Measurements from ENCODE around the gene CNTROB.

The CNTROB gene, protein sequence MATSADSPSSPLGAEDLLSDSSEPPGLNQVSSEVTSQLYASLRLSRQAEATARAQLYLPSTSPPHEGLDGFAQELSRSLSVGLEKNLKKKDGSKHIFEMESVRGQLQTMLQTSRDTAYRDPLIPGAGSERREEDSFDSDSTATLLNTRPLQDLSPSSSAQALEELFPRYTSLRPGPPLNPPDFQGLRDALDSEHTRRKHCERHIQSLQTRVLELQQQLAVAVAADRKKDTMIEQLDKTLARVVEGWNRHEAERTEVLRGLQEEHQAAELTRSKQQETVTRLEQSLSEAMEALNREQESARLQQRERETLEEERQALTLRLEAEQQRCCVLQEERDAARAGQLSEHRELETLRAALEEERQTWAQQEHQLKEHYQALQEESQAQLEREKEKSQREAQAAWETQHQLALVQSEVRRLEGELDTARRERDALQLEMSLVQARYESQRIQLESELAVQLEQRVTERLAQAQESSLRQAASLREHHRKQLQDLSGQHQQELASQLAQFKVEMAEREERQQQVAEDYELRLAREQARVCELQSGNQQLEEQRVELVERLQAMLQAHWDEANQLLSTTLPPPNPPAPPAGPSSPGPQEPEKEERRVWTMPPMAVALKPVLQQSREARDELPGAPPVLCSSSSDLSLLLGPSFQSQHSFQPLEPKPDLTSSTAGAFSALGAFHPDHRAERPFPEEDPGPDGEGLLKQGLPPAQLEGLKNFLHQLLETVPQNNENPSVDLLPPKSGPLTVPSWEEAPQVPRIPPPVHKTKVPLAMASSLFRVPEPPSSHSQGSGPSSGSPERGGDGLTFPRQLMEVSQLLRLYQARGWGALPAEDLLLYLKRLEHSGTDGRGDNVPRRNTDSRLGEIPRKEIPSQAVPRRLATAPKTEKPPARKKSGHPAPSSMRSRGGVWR

DNA sequence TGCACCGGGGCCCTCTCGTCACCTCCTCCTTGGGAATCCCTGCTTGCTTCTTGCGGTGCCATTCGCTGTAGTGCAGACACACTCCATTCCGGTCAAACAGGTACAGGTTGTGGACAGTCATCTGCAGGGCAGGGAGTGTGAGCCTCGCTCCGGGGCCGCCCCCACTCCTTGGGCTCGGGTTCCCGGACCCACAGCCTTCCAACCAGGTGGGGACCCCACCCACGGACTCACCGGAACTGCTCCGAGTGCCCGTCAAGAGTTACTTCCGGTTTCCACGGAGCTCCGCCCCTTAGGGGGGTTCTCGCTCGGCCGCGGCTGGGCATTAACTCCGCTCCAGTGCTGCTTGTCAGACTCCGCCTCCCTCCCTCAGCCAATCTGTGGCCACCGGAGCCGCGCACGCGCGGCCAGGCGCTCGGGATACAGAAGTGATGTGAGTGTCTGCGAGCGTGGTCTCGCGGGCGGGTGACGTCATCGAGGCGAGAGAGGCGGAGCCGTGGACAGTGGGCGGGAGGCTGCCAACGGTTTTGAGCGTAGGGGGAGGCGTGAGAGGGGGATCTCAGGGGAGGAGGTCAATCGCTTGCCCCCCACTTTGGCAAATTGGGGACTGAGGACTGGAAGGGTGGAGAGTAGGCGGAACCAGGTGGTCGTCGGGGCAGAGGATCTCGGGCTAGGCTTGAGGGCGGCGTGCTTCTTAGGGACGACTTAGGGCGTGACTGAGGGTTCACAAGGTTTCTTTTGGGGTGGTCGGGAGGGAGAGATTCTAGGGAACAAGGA lies at the start of gene CNTROB, which contains the start of gene TRAPPC1:
TSS of gene CNTROB (plus strand) at position 498 of the 774 bp plus-strand sequence. CDS start 874 bp downstream, outside the sequence.
TSS of gene TRAPPC1 (minus strand) at position 238 of the 774 bp plus-strand sequence. CDS start at position 121, 117 bp downstream.
- peak; percentile 100 for DNase-seq (ENCODE audit: low spot score)

DNA sequence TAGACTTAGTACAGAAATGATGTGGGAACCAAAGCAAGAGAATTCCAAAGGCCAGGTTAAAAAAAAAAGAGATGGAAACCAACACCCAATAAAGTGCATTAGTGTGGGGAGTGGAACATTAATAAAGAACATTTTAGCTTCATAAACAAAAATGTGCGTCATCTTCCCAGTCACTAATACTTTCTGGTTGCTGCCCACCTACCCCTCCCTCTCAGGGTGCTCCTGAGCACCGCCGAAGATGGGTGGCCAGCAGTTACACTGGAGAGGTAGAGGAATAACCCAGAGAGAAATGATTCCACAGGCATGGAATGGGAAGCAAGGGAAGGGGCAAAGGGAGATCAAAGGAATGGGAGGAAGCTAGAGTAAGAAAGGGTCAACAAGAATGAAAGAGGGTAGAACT lies 49.4 kb upstream of the CNTROB start:
- DNase-seq (ENCODE audit: low spot score) = no peak

DNA sequence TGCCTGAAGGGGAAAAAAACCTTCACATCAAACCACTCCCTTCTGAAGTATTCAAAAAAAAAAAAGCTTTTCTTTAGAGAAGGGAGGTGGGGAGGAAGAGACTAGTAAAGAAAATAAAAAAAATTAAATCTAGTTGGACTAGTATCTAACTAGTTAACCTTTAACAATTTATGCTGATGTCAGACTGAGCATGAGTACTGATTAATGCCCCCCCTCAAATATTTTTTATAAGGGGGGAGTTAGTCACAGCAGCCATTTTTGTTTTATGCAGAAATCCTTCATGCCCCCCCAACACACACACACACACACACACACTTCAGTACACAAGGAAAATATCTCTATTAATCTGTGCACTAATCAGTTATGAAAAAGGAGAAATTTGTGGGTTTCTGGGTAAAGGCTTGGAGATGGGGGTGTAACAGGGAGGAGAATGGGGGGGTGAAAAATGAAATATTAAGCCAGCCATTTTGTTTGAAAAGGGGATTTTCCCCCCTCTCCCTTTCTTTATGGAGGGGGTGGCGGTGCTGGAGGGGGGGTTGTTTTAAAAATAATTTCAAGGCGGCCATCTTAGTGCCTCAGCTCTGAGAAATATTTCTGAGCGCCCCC lies 48.1 kb upstream of the CNTROB start:
- DNase-seq (ENCODE audit: low spot score) = peak; percentile 51

DNA sequence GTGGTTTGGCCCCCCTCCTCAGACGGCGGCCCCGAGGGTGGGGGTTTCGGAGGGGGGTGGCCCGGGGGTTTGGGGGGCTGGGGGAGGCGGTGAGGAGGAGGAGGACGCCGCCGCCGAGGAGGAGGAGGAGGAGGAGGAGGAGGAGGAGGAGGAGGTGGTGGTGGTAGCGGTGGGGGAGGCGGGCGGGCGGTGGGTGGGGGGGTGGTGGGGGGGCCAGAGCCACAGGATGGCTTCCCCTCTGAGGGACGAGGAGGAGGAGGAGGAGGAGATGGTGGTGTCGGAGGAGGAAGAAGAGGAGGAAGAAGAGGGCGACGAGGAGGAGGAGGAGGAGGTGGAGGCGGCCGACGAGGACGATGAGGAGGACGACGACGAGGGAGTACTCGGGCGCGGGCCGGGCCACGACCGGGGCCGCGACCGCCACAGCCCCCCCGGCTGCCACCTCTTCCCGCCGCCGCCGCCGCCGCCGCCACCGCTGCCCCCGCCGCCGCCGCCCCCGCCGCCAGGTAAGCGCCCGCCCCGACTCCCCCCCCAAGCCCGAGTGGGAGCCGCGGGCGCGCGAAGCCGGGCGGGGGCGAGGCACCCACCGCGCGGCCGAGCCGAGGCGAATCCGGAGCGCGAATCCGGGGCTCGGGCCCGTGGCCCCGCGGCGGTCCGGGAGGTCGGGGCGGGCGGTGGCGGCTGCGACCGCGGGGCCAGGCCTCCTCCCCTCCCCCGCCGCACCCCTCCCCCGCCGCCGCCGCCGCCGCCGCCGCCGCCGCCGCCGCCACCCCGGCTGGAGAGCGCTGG lies 47.2 kb upstream of the CNTROB start:
- DNase-seq (ENCODE audit: low spot score) = peak; percentile 53

DNA sequence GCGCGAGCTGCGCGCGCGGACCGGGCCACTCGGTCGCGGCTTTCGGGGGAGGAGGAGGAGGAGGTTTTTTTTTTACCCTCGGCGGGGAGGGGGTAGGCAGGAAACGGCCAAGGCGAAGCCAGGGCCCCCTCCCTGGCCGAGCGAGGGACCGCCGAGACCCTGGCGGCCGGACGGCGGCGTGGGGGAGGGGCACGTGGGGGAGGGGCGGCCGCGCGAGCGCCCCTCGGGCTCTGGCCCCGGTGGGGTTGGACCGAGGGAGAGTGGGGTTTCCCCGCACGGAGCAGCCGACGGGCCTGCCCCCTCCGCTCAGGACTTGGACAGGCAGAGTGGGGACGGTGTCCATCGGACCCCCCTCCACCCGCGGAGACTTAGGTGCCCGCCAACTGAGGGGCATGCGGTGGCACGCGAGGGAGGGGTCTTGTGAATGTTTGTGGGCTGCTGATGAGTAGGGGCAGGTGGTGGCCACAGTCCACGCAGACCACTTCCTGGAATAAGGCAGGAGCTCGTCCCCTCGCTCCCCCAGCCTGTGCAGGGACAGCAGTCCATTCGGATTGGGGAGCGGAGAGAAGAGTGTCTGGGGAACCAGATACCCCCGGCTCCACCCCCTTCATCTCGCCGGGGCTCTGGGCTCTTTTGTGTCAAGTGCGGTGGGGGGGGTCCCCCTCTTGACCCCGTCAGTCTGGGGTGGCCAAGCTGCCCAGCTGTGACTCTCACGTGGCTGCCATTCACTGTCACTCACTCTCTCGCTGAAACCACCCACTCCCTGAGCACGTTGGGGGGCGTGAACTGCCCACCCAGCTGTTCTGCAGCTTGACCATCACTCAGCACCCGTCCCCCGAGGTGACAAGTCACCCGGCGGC lies 46.4 kb upstream of the CNTROB start:
- peak; percentile 67 for DNase-seq (ENCODE audit: low spot score)

DNA sequence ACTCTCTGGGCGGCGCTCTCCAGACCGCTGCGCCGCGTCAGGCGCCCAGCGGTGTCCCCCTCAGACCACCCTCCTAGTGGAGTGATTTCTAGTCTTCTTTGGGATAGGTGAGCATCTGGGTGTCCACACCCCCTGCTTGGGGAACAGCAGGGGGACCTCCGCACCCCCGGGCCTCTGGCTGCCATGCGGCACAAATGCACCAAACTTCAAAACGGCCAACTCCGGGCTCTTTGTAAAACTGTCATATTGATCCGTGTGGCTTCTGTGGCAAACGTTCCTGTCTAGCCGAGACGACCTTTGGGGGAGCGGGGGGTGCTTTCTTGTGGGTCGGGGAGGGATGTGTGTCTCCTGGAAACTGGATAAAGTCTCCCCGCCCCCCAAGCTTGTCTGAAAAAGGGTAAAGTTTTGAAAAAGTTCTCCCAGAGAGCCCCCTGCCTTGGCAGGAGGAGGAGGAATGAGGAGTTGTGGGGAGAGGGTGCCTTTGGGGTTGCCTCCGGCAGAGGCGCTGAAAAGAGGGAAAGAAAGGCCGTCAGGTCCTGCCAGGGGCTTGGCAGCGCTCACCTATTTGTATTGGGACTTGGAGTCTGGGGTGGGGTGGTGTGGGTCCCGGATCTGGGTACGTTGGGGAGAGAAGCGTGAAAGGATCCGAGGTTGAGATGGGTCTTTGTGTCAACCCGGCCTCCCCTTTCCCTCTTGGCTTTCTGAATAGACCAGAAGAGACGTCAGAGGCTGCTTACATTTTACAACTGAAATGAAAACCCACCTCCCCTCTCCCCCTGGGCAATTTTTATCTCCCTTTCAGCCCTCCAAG lies 45.6 kb upstream of the CNTROB start:
- DNase-seq (ENCODE audit: low spot score) = peak; percentile 50

DNA sequence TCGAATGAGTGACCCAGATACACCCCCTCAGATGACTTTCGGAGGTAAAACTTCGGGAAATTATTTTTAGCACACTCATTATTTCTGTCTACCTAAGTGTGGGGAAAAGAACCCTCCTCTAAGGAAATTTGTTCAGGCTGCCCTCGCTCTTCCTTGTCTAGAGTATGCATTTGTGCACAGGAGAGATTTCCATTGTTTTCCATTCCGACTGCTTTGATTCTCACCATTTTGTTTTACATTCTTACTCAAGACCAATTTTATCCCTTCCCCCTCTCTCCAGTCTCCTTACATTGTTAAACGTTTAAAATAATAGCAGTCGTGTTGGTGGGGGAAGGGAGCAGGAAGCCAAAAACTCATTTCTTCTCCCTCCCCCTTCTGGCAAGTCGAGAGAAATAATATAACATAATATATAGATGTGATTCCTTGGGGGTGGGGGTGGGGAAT lies 44.9 kb upstream of the CNTROB start:
- no peak for DNase-seq (ENCODE audit: low spot score)

DNA sequence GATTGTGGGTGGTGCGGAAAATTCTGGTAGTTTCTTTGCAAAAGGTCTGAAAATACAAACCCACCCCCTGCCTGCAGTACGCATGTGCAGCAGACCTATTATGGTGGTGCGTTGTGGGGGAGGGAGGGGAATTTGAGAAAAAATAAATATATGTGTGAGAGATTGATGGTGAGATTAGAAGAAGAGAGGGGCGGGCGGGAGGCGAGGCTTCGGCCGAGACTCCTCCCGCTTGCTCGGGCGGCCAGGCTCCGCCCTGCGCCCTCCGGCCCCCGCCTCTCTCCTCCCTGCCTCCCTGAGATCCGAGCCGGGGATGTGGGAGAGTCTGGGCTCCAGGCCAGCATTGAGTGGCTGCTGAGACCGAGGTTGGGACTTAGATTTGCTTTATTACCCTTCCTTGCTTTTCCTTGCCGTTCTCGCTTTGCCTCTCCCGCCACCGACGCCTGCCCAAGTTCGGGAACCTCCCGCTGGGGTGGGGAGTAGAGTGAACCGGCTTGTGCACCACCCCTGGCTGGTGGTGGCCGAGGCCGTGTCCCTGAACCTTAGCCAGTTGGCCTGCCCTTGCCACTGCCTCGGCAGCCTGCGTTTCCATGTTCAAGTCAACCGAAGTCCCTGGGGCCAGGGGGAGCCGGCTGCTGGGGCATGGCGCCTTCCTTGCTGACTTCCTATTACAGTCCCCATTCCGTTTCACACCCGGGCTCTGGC lies 44.4 kb upstream of the CNTROB start:
- DNase-seq (ENCODE audit: low spot score) = peak; percentile 97

DNA sequence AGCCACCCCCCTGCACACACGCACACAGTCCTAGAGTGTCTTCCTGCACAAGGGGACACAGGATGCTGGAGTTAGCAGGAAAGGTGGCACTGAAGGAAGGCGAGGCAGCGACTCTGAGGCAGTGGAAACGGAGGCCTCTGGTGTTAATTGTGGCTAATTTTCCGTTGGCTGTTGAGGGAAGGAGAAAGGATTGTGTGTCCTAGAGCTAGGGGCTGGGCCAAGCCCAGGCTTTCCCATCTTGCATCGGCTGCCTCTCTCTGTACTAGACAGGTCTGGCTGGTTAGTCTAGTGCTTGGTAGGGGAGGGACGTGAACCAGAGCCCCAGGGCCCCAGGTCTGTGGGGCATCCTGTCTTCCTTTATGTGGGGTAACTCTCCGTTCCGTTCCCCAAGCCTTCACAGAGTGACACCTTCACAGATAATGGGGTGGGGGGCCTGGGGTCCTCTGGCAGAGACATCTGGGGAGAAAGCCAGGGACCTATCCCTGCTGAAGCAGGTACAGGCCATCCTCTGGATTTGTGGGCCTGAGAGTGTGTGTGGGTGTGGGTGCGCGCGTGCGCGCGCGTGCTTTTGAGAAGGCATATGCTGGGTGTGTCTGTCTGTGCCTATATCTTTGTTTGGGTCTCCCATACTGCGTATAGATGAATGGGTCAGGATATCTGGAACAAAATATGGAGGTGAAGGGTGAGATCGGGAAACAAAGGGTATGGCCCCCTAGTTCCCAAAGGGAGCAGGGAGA lies 43.7 kb upstream of the CNTROB start, which contains the start of gene CHD3:
TSS of gene CHD3 (plus strand) at position 606 of the 737 bp plus-strand sequence. CDS start 212 bp downstream, outside the sequence.
- peak; percentile 27 for DNase-seq (ENCODE audit: low spot score)

DNA sequence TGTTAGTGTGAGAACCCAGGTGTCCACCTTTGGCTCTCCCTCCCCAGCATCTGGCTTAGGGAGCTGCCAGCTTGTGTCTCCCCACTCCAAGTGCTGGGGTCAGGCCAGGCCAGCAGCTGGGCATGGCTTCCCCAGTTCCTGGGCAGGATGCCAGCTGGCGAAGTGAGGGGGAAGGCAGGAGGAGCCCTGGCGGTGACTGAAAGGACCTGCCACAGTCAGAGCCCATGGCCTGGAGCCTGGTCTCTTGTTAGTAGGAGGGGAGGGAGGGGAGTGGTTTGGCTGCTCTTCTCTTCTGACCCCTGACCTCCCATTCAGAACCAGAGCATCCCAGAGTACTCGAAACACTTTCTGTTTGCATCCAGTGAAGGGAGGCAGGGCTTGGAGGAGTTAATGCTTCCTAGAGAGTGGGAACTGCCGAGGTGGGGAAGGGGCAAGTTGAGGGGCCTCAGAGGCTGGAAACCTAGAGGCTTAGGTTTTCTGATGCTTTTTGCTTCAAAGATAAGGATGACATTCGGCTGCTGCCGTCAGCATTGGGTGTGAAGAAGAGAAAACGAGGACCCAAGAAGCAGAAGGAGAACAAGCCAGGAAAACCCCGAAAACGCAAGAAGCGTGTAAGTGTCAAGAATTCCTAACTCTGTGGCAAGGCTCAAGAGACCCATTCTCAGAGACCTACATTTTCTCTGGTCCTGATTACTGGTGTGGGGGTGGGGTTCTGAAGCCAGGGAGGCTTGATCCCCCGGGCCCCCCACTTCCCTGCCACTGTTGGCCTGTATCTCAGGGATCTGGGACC lies 42.6 kb upstream of the CNTROB start:
- DNase-seq (ENCODE audit: low spot score) = peak; percentile 93

DNA sequence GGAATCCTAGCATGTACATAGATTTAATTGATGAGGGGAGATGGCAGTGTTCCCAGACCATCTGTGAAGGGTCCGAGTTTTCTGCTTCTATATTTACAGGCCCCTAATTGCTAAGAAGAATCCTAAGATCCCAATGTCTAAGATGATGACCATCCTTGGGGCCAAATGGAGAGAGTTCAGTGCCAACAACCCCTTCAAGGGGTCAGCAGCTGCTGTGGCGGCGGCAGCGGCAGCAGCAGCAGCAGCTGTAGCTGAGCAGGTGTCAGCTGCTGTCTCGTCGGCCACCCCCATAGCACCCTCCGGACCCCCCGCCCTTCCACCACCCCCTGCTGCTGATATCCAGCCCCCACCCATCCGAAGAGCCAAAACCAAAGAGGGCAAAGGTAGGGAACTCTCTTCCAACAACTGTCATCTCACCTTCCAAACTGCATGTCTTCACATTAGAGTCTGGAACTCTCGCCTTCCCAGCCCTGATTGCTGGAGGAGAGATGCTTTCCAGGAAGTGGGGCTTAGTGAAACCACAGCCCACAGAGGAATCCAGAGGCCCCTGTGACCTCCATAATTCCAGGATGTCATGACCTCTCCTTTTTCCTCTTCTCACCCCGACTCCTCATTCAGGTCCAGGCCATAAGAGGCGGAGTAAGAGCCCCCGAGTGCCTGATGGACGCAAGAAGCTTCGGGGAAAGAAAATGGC lies 38.7 kb upstream of the CNTROB start:
- no peak for DNase-seq (ENCODE audit: low spot score)

DNA sequence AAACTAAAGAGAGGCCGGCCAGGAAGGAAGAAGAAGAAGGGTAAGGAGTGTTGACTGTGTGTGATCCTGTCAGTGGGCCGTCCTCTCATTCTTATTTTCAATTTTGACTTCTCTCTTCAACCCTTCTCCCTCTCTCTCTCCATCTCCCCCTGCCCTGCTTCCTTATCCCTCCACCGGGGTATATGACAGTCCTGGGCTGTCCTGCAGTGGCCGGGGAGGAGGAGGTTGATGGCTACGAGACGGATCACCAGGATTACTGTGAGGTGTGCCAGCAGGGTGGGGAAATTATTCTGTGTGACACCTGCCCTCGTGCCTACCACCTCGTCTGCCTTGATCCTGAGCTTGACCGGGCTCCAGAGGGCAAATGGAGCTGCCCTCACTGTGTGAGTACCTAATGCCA lies 37.8 kb upstream of the CNTROB start:
- no peak for DNase-seq (ENCODE audit: low spot score)

DNA sequence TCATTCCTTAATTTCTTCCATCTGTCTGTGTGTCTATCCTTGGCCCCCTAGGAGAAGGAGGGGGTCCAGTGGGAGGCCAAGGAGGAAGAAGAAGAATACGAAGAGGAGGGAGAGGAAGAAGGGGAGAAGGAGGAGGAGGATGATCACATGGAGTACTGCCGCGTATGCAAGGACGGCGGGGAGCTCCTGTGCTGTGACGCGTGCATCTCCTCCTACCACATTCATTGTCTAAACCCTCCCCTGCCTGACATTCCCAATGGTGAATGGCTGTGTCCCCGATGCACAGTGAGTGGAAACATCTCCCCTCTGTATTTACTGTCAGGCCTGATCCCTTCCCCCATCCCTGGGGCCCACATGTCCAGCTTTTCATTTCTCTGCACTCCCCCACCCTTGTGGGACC lies 37.1 kb upstream of the CNTROB start:
- no peak for DNase-seq (ENCODE audit: low spot score)

DNA sequence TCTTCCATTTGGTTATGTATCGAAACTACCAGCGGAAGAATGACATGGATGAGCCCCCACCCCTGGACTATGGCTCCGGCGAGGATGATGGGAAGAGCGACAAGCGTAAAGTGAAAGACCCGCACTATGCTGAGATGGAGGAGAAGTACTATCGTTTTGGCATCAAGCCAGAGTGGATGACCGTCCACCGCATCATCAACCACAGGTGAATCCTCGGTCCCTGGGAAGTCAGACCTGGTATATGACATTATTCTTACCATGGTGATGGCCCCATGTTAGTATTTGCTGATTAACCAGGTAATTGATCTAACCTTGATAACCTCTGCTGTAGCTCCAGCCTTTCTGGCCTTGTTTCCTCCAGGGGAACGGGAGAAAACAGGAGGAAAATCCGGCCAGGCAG lies 34.9 kb upstream of the CNTROB start:
- no peak for DNase-seq (ENCODE audit: low spot score)

DNA sequence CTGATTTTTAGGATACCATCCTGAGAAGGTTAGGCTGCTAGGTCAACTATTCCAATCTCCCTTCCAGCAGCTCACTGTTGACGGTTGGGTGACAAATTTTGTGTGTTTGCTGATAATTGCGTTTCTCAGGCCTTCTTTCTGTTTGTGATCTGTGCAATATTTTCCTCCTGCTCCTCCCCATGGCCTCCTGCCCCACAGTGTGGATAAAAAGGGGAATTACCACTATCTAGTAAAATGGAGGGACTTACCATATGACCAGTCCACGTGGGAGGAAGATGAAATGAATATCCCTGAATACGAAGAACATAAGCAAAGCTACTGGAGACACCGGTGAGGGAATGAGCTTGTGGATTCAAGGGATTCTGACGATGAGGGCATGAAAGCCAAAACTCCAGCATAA lies 34.2 kb upstream of the CNTROB start:
- peak; percentile 62 for DNase-seq (ENCODE audit: low spot score)
